DMS153 treated with DMSO at 0.1 percent for 48 hours (cell line): Measurements from ENCODE around the gene PGLYRP3.
"Not testable (repeated sequence)": the region's sequence is repeated elsewhere in the genome, so short reads cannot be mapped to it uniquely, and the experiment has no call there.

Experiments
- DNase-seq: peaks from one replicate; lab custom pipeline; 2025; ENCODE audit not compliant: unreplicated experiment; lab: John Stamatoyannopoulos, UW

The PGLYRP3 gene

GRCh38 chr1:153314388-153314787, 1.6 kb upstream of the PGLYRP3 start:
- DNase-seq, result not testable (repeated sequence)

- no peak for DNase-seq
These were observed 536 bp upstream of the PGLYRP3 start for GRCh38 chr1:153313288-153313687.

- DNase-seq, result no peak
These were observed 2.2 kb downstream of the PGLYRP3 start for GRCh38 chr1:153310526-153310925.

- DNase-seq, result no peak
These were observed 3.3 kb downstream of the PGLYRP3 start for GRCh38 chr1:153309441-153309840.

GRCh38 chr1:153308540-153308939, 4.2 kb downstream of the PGLYRP3 start:
- DNase-seq, result no peak

GRCh38 chr1:153307221-153307600, 5.5 kb downstream of the PGLYRP3 start:
- DNase-seq, result no peak

- DNase-seq, result no peak
These were observed 6.2 kb downstream of the PGLYRP3 start for GRCh38 chr1:153306303-153307220.

GRCh38 chr1:153305682-153306081, 7.1 kb downstream of the PGLYRP3 start:
- no peak for DNase-seq

- DNase-seq, result no peak
These were observed 10.4 kb downstream of the PGLYRP3 start for GRCh38 chr1:153302308-153302707.

GRCh38 chr1:153293851-153294250, 18.9 kb downstream of the PGLYRP3 start:
- DNase-seq, result no peak

GRCh38 chr1:153293480-153293775, 19.3 kb downstream of the PGLYRP3 start:
- no peak for DNase-seq

- DNase-seq, result no peak
These were observed 19.8 kb downstream of the PGLYRP3 start for GRCh38 chr1:153292740-153293479.

- no peak for DNase-seq
These were observed 20.6 kb downstream of the PGLYRP3 start for GRCh38 chr1:153292185-153292584.

GRCh38 chr1:153291514-153291913, 21.2 kb downstream of the PGLYRP3 start:
- DNase-seq, result no peak

GRCh38 chr1:153288634-153289275, 24.0 kb downstream of the PGLYRP3 start:
- no peak for DNase-seq

- no peak for DNase-seq
These were observed 34.9 kb downstream of the PGLYRP3 start for GRCh38 chr1:153277852-153278251.

GRCh38 chr1:153272186-153272585, 40.6 kb downstream of the PGLYRP3 start:
- no peak for DNase-seq

GRCh38 chr1:153271711-153272110, 41.0 kb downstream of the PGLYRP3 start:
- DNase-seq, result no peak

- DNase-seq, result no peak
These were observed 47.3 kb downstream of the PGLYRP3 start for GRCh38 chr1:153265457-153265856.

- no peak for DNase-seq
These were observed 50.1 kb downstream of the PGLYRP3 start for GRCh38 chr1:153262462-153263157.

- DNase-seq, result no peak
These were observed 50.7 kb downstream of the PGLYRP3 start for GRCh38 chr1:153262070-153262366.
